GM18505 (cell line): Measurements from ENCODE around the gene SLC6A14.

ENCODE experiments used
- ATAC-seq: cut with Tn5 transposase; IDR thresholded peaks from one replicate; pipeline ENCODE4 v1.9.1; 2021; ENCODE audit not compliant: unreplicated experiment
- POLR2A ChIP-seq: IDR thresholded peaks from 4 replicates; pipeline ENCODE4 v1.6.1; 2011; ENCODE audit warnings: borderline replicate concordance; ENCODE audit not compliant: insufficient read depth, insufficient read length; ENCODE audit errors: extremely low read depth

Gene SLC6A14, protein sequence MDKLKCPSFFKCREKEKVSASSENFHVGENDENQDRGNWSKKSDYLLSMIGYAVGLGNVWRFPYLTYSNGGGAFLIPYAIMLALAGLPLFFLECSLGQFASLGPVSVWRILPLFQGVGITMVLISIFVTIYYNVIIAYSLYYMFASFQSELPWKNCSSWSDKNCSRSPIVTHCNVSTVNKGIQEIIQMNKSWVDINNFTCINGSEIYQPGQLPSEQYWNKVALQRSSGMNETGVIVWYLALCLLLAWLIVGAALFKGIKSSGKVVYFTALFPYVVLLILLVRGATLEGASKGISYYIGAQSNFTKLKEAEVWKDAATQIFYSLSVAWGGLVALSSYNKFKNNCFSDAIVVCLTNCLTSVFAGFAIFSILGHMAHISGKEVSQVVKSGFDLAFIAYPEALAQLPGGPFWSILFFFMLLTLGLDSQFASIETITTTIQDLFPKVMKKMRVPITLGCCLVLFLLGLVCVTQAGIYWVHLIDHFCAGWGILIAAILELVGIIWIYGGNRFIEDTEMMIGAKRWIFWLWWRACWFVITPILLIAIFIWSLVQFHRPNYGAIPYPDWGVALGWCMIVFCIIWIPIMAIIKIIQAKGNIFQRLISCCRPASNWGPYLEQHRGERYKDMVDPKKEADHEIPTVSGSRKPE

DNA sequence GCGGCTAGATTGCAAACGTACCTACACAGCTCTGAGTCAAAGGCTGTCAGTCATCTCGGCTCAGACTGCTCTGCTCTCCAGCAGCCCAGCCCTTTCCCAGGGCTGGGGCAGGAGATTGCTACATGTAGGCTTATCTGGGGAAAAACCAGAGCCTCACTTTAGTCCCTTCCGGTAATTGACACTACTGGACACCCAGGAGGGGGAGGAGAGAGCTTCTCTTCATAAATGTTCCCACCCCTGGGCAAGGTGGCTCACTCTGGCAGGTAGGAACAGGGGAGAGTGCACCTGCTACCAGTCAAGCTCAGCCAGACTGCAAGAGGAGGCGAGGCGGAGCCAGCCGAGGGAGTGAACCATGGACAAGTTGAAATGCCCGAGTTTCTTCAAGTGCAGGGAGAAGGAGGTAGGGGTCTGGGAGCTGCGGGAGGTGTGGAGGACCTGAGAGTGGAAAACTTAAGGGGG is at the start of gene SLC6A14:
TSS of gene SLC6A14 (plus strand) at position 249 of the 459 bp plus-strand sequence. CDS start at position 353, 104 bp downstream.
- no peak for ATAC-seq
- no peak for TF ChIP-seq POLR2A

DNA sequence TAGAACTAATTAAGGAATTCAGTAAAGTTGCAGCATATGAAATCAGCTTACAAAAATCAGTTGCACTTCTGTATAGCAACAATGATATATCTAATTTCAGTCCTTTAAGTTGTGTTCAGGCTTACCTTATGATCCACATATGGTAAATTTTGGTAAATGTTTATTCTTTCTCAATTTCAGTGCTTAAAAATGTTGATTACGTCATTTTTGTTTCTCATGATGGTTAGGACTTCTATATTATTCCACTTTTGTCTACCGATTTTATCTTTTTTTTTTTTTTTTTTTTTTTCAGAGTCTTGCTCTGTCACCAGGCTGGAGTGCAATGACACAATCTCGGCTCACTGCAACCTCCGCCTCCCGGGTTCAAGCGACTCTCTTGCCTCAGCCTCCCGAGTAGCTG is 40.7 kb upstream of the SLC6A14 start:
- ATAC-seq: no peak

GRCh38 chrX:116399681-116400080 is 36.7 kb upstream of the SLC6A14 start:
- ATAC-seq: no peak

More for the DNA sequence above, 40.7 kb upstream of the SLC6A14 start:
- no peak for TF ChIP-seq POLR2A

DNA sequence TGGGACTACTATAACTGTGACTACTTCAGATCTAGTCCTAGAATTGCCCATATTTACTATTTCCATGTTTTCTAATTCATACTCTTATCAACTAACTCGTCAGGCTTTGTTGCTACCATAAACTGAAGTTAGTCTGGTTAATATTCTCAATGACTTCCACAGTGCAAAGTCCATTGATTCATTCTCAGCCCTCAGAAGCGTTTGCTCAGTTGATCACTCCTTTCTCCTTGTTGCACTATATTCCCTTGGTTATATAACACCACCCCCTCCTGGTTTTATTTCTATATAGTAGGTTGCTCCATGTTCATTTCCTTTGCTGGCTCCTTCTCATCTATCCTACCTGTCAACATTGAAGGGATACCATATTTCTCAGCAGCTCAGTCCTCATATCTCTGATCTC is 27.2 kb upstream of the SLC6A14 start:
- no peak for TF ChIP-seq POLR2A
- no peak for ATAC-seq

More at GRCh38 chrX:116399681-116400080, 36.7 kb upstream of the SLC6A14 start:
- TF ChIP-seq POLR2A: no peak

DNA sequence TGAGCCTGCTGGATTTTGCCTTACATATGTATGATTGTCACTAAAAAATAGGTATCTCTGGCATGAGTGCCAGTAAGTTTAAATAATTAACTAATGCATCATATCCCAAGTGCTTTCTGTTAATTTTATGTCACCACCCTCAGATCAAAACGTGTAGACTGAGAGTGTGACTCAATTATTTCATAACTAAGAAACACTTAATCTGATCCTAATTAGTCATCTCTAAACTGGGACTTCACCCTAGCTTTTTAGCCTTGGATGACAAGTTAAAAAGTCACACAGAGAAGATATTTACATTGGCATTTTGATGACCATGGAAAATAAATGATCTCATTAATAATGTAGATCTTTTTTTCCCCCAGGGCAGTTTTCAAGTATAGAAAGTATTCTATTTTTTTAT is 23.1 kb upstream of the SLC6A14 start:
- no peak for TF ChIP-seq POLR2A
- ATAC-seq: no peak

DNA sequence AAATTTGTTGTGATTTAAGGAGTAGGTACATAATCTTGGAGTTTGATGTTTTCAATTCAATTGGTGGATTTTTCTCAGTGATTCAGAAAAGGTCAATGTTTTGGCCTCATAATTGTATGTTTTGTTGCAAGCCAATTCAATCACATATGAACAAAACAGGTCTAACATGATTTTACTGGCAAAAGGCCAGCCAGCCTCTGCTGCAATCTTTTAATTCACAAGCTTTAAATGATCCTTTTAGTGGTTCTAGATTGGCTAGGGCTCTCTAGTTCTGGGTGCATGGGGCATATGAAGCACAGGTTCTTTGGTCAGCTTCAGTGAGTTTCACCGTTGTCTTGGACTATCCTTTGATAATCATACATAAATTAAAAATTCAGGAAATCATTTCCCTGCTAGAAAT is 19.2 kb upstream of the SLC6A14 start:
- ATAC-seq: no peak
- no peak for TF ChIP-seq POLR2A

DNA sequence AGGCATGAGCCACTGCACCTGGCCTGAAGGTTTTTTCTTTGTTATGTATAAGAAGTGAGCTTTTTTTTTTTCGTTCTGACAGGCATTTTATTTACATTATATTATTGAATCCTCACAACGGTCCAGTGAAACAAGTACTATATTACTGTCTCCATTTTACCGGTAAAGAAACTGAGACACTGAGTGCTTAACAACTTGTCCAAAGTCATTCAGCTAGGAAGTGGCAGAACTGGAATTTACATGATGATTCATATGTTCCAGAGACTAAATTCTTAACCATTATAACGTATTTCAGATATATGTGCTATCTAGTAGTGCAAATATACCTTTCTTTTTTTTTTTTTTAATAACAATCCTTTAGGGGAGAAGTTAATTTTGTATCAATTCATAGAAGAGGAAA is 18.4 kb upstream of the SLC6A14 start:
- TF ChIP-seq POLR2A: no peak
- no peak for ATAC-seq

- no peak for TF ChIP-seq POLR2A
- ATAC-seq: no peak
These were observed 8.4 kb upstream of the SLC6A14 start for GRCh38 chrX:116427978-116428377.

DNA sequence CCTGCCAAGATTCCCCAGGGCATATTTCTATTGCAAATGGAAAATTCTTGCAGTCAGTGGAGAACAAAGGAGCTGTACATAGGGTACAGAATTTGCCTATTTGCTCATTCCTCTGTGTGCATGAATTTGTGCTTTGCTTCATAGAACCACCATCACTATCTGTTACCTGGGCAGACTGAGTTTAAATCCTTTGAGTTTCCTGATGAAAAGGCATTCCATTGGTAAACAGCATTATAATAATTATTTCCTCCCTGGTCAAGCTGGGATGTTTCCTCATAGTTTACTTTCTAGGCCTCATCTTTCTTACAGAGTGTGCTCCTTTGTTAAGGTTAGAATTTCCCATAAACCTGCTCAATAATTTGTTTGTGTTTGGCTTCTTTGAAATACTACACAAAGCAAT is 809 bp upstream of the SLC6A14 start:
- TF ChIP-seq POLR2A: no peak
- no peak for ATAC-seq

- TF ChIP-seq POLR2A: no peak
- ATAC-seq: no peak
These were observed 12.8 kb downstream of the SLC6A14 start for GRCh38 chrX:116449156-116449555.

DNA sequence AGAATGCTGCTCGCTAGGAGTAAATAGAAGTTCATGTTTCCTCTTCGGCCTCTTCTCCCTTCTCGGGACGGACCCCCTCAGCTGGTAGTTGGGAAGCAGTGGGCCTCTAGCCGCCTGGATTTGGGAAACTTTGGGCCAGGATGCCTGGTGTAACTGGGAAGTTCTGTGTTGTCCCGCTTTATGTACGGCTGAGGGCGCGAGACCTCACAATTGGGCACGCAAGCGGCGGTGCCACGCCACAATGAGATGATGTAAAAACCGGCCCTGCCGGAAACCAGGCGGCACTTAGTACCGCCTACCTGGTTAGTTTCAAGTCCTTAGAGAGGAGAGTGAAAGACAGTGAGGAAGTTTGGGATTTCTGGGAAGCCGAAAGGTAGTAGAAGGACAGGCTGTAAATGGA is 26.4 kb downstream of the SLC6A14 start, which contains the start of gene CT83:
TSS of gene CT83 (minus strand) at position 155 of the 400 bp plus-strand sequence. CDS start at position 35, 120 bp downstream.
- no peak for TF ChIP-seq POLR2A
- no peak for ATAC-seq

GRCh38 chrX:116480059-116480458 is 43.7 kb downstream of the SLC6A14 start:
- no peak for ATAC-seq
- no peak for TF ChIP-seq POLR2A

- no peak for ATAC-seq
- TF ChIP-seq POLR2A: no peak
These were observed 53.7 kb downstream of the SLC6A14 start for GRCh38 chrX:116490104-116490503.

DNA sequence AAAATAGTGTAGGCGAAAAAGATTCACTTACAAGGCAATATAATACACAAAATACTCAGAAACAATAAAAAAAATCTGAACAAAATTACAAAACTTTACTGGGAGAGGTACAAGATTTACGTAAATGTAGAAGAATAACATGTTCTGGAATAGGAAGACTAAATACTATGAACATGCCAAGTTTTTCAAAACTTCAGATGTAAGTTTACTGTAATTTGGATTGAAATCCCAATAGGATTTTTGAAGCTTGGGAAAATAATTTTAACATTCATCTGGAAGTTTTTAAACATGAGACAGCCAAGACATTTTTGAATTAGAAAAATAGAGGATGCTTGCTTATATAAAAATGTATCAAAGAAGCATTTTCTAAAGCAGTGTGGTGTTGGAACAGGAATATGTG is 56.9 kb downstream of the SLC6A14 start:
- ATAC-seq: no peak
- no peak for TF ChIP-seq POLR2A
